ENCODE measurements around the gene PPP6R2.
A peak's percentile ranks its signal among the peaks of the same experiment; 100 is the strongest.

PPP6R2 gene

GRCh38 chr22:50476868-50477267, 133.7 kb downstream of the PPP6R2 start:
- POLR2A ChIA-PET, result no interaction called here
- Histone ChIP-seq H3K36me3 (ENCODE audit: control insufficient read depth in 4 of 4, insufficient read depth in 4 of 4, low read length in 3 of 4) (no peaks in the 10 kb centered on the region), H3K27ac (ENCODE audit: insufficient read depth in 1 of 2, low read depth in 1 of 2, low read length in 2 of 2, poor library complexity in 1 of 2, severe bottlenecking in 2 of 2) (no peak overlapping the region), H3K9me3 (ENCODE audit: control extremely low read depth in 1 of 5, control insufficient read depth in 4 of 5, insufficient read depth in 2 of 5, low read depth in 1 of 5, low read length in 4 of 5) (no peaks in the 10 kb centered on the region), H3K4me1 (ENCODE audit: control extremely low read depth in 1 of 4, control insufficient read depth in 4 of 4, insufficient read depth in 4 of 4, low read length in 3 of 4) (peaks cover 4 to 39% (median 38%) of the 10 kb centered on the region in 4 experiments), H3K27me3 (replicated peaks in 2 of 5; ENCODE audit: control insufficient read depth in 4 of 5, insufficient read depth in 5 of 5, low read length in 4 of 5) (peaks cover 0 to 34% (median 10%) of the 10 kb centered on the region in 5 experiments), H3K4me3 (ENCODE audit: control insufficient read depth in 1 of 7, extremely low read depth in 1 of 7, insufficient read depth in 4 of 7, low read depth in 2 of 7, low read length in 6 of 7) (no peak overlapping the region)
- no peak for DNase-seq
- CTCF ChIA-PET, result no interaction called here
- 97% methylated on average over 5 of the region's 7 CpGs for WGBS (ENCODE audit: insufficient coverage)

DNA sequence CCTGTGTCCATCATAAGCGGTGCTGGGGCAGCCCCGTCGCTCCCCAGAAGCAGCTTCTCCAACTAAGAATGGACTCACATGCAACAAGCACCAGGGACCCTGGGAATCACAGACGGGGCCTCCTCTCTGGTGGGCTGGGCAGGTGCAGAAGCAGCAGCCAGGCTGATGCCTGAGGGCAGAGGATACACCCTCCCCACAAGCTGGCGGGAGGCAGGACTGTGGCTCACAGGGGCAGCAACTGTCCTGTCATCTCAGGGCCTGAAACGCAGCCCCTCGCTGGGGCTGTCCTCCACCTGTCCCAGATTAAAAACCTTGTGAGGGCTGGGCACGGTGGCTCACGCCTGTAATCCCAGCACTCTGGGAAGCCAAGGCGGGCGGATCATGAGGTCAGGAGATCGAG, 134.8 kb downstream of the PPP6R2 start:
- Histone ChIP-seq H3K27ac (ENCODE audit: insufficient read depth in 1 of 2, low read depth in 1 of 2, low read length in 2 of 2, poor library complexity in 1 of 2, severe bottlenecking in 2 of 2) (no peak overlapping the region), H3K4me1 (ENCODE audit: control extremely low read depth in 1 of 4, control insufficient read depth in 4 of 4, insufficient read depth in 4 of 4, low read length in 3 of 4) (peaks cover 0 to 36% (median 32%) of the 10 kb centered on the region in 4 experiments), H3K4me3 (ENCODE audit: control insufficient read depth in 1 of 7, extremely low read depth in 1 of 7, insufficient read depth in 4 of 7, low read depth in 2 of 7, low read length in 6 of 7) (no peak overlapping the region), H3K27me3 (replicated peaks in 2 of 5; ENCODE audit: control insufficient read depth in 4 of 5, insufficient read depth in 5 of 5, low read length in 4 of 5) (peaks cover 0 to 45% (median 18%) of the 10 kb centered on the region in 5 experiments), H3K9me3 (ENCODE audit: control extremely low read depth in 1 of 5, control insufficient read depth in 4 of 5, insufficient read depth in 2 of 5, low read depth in 1 of 5, low read length in 4 of 5) (no peaks in the 10 kb centered on the region), H3K36me3 (ENCODE audit: control insufficient read depth in 4 of 4, insufficient read depth in 4 of 4, low read length in 3 of 4) (no peaks in the 10 kb centered on the region)
- no peak for DNase-seq
- ChIA-PET CTCF (interaction anchor here (1.0 kb wide), 1 partner anchor 22 kb away, joined by 3 read pairs; no protein-coding TSS in a partner anchor), POLR2A (no interaction called here)
- 96% methylated on average over 10 of the region's 12 CpGs for WGBS (ENCODE audit: insufficient coverage)

- POLR2A ChIA-PET, result interaction anchor here (1.2 to 1.3 kb wide), 2 partner anchors 8 to 11 kb away, joined by 3 read pairs; no protein-coding TSS in a partner anchor
- no peaks in the 10 kb centered on the region for H3K36me3 ChIP-seq (ENCODE audit: control insufficient read depth in 4 of 4, insufficient read depth in 4 of 4, low read length in 3 of 4)
- no peaks in the 10 kb centered on the region for H3K9me3 ChIP-seq (ENCODE audit: control extremely low read depth in 1 of 5, control insufficient read depth in 4 of 5, insufficient read depth in 2 of 5, low read depth in 1 of 5, low read length in 4 of 5)
- WGBS (ENCODE audit: insufficient coverage), result 60% methylated on average over 6 of the region's 11 CpGs
- H3K27ac ChIP-seq (ENCODE audit: insufficient read depth in 1 of 2, low read depth in 1 of 2, low read length in 2 of 2, poor library complexity in 1 of 2, severe bottlenecking in 2 of 2), result no peak overlapping the region
- H3K4me1 ChIP-seq (ENCODE audit: control extremely low read depth in 1 of 4, control insufficient read depth in 4 of 4, insufficient read depth in 4 of 4, low read length in 3 of 4), result peaks cover 0 to 24% (median 19%) of the 10 kb centered on the region in 4 experiments
- CTCF ChIA-PET, result interaction anchor here (1.0 to 1.4 kb wide), 3 partner anchors 17 to 141 kb away, joined by 3 to 5 read pairs (median 3); no protein-coding TSS in a partner anchor
- no peak overlapping the region for H3K4me3 ChIP-seq (ENCODE audit: control insufficient read depth in 1 of 7, extremely low read depth in 1 of 7, insufficient read depth in 4 of 7, low read depth in 2 of 7, low read length in 6 of 7)
- H3K27me3 ChIP-seq (replicated peaks in 2 of 5; ENCODE audit: control insufficient read depth in 4 of 5, insufficient read depth in 5 of 5, low read length in 4 of 5), result peaks cover 0 to 53% (median 22%) of the 10 kb centered on the region in 5 experiments
- DNase-seq, result peak in 2 of 3 donors; percentile 31 to 34
Observed at GRCh38 chr22:50479721-50480120, 136.6 kb downstream of the PPP6R2 start.

DNA sequence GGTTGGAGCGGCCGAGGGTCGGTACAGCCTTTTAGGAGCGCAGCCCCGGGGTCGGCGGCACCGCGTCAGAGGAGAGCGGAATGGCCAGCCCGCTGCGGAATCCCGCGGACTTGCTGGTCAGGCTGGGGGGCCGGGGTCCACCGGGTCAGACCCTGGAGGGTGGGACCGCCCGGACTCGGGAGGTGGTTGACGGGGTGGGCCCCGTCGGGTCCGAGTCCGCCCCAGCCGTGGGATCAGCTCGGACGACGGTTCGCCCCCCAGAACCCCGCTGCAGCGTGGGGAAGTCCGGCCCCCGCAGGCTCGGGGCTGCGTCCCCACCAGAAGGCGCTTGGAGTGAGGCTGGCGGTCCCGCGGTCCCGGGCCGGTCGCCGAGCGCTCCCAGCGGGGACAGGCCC, 137.9 kb downstream of the PPP6R2 start:
- POLR2A ChIA-PET, result interaction anchor here (0.7 kb wide), 1 partner anchor 12 kb away, joined by 4 read pairs; no protein-coding TSS in a partner anchor
- H3K36me3 ChIP-seq (ENCODE audit: control insufficient read depth in 4 of 4, insufficient read depth in 4 of 4, low read length in 3 of 4), result no peaks in the 10 kb centered on the region
- CTCF ChIA-PET, result interaction anchor here (1.4 kb wide), 1 partner anchor 18 kb away, joined by 5 read pairs; no protein-coding TSS in a partner anchor
- H3K9me3 ChIP-seq (ENCODE audit: control extremely low read depth in 1 of 5, control insufficient read depth in 4 of 5, insufficient read depth in 2 of 5, low read depth in 1 of 5, low read length in 4 of 5), result no peaks in the 10 kb centered on the region
- DNase-seq, result no peak
- peaks cover 0 to 23% (median 18%) of the 10 kb centered on the region in 4 experiments for H3K4me1 ChIP-seq (ENCODE audit: control extremely low read depth in 1 of 4, control insufficient read depth in 4 of 4, insufficient read depth in 4 of 4, low read length in 3 of 4)
- WGBS (ENCODE audit: insufficient coverage), result 5% methylated on average over 35 of the region's 45 CpGs
- H3K4me3 ChIP-seq (ENCODE audit: control insufficient read depth in 1 of 7, extremely low read depth in 1 of 7, insufficient read depth in 4 of 7, low read depth in 2 of 7, low read length in 6 of 7), result peak overlapping the region in 6 of 7 experiments; percentile 6 to 65 (median 54)
- peaks cover 0 to 53% (median 22%) of the 10 kb centered on the region in 5 experiments for H3K27me3 ChIP-seq (replicated peaks in 2 of 5; ENCODE audit: control insufficient read depth in 4 of 5, insufficient read depth in 5 of 5, low read length in 4 of 5)
- H3K27ac ChIP-seq (ENCODE audit: insufficient read depth in 1 of 2, low read depth in 1 of 2, low read length in 2 of 2, poor library complexity in 1 of 2, severe bottlenecking in 2 of 2), result no peak overlapping the region

DNA sequence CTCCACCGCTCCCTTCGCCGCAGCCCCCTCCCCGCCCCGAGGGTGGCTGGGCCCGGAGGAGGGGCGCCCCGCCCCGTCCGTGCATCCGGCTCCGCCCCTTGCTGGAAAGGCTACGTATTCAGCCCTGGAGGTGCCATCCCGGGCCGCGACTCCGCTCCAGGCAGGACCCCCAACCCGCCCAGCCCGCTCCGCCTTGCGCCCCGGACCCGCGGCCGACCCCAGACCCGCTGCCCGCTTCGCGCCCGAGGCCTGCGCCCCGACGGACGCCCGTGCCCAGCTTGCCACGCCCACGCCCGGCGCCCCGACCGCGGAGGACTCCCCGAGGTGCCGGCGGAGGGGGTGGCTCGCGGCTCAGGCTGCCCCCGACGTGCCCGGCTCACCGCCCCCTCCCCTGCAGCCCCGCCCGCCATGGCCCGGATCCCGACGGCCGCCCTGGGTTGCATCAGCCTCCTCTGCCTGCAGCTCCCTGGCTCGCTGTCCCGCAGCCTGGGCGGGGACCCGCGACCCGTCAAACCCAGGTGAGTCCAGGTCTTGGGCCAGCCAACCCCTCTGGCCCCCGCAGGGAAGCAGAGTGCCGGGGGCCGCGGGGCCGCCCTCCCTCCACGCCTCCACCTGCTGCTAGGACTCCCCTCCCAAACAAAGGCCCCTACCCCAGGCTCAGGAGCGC, 138.4 kb downstream of the PPP6R2 start, which contains the start of gene ADM2:
Gene ADM2 (plus strand): TSS at position 104 of the 667 bp plus-strand sequence. CDS start 305 bp downstream, at position 409.
- peak in 2 of 3 donors; percentile 50 to 54 for DNase-seq
- ChIA-PET CTCF (interaction anchor here (1.4 kb wide), 1 partner anchor 19 kb away, joined by 5 read pairs; no protein-coding TSS in a partner anchor), POLR2A (interaction anchor here (0.7 kb wide), 1 partner anchor 13 kb away, joined by 4 read pairs; no protein-coding TSS in a partner anchor)
- Histone ChIP-seq H3K27me3 (replicated peaks in 2 of 5; ENCODE audit: control insufficient read depth in 4 of 5, insufficient read depth in 5 of 5, low read length in 4 of 5) (peaks cover 0 to 53% (median 22%) of the 10 kb centered on the region in 5 experiments), H3K4me1 (ENCODE audit: control extremely low read depth in 1 of 4, control insufficient read depth in 4 of 4, insufficient read depth in 4 of 4, low read length in 3 of 4) (peaks cover 0 to 23% (median 18%) of the 10 kb centered on the region in 4 experiments), H3K36me3 (ENCODE audit: control insufficient read depth in 4 of 4, insufficient read depth in 4 of 4, low read length in 3 of 4) (no peaks in the 10 kb centered on the region), H3K27ac (ENCODE audit: insufficient read depth in 1 of 2, low read depth in 1 of 2, low read length in 2 of 2, poor library complexity in 1 of 2, severe bottlenecking in 2 of 2) (no peak within 1 kb of the TSS), H3K4me3 (ENCODE audit: control insufficient read depth in 1 of 7, extremely low read depth in 1 of 7, insufficient read depth in 4 of 7, low read depth in 2 of 7, low read length in 6 of 7) (peak within 1 kb of the TSS in 6 of 7 experiments; percentile 6 to 65 (median 54)), H3K9me3 (ENCODE audit: control extremely low read depth in 1 of 5, control insufficient read depth in 4 of 5, insufficient read depth in 2 of 5, low read depth in 1 of 5, low read length in 4 of 5) (no peaks in the 10 kb centered on the region)
- WGBS (ENCODE audit: insufficient coverage), result 4% methylated on average over 50 of the region's 70 CpGs

DNA sequence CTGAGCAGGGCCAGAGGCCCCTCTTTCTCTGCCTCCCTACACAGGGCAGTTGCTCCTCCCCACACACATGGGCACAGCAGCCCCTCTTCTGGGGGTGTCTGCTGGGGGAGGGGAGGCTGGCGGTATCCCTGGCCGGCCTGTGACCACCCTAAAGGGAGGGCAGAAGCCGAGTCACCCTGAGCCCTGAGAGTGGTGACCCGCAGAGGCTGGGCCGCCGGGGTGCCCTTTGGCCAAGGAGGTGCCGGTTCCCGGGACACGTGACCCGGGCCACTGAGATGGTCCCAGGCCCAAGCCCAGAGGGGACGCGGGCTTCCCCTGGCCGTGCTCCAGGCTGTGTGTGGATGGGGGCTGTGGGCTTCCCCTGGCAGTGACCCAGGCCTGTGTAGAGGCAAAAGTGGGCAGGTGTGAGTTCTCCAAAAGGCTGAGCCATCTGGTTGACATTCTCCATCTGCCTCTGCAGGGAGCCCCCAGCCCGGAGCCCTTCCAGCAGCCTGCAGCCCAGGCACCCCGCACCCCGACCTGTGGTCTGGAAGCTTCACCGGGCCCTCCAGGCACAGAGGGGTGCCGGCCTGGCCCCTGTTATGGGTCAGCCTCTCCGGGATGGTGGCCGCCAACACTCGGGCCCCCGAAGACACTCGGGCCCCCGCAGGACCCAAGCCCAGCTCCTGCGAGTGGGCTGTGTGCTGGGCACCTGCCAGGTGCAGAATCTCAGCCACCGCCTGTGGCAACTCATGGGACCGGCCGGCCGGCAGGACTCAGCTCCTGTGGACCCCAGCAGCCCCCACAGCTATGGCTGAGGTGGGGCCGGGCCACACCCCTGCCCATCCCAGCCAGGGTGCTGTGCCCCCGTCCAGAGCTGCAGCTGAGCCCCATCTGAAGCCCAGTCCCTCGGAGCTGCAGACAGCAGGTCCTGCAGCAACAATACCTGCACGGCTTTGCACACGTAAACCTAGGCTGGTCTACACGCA, 139.3 kb downstream of the PPP6R2 start:
- ChIA-PET CTCF (interaction anchor here (1.0 to 1.1 kb wide), 3 partner anchors 9 to 126 kb away, joined by 3 to 4 read pairs (median 3); no protein-coding TSS in a partner anchor), POLR2A (no interaction called here)
- peaks cover 0 to 23% (median 18%) of the 10 kb centered on the region in 4 experiments for H3K4me1 ChIP-seq (ENCODE audit: control extremely low read depth in 1 of 4, control insufficient read depth in 4 of 4, insufficient read depth in 4 of 4, low read length in 3 of 4)
- H3K4me3 ChIP-seq (ENCODE audit: control insufficient read depth in 1 of 7, extremely low read depth in 1 of 7, insufficient read depth in 4 of 7, low read depth in 2 of 7, low read length in 6 of 7), result peak overlapping the region in 2 of 7 experiments; percentile 56 to 65
- H3K27ac ChIP-seq (ENCODE audit: insufficient read depth in 1 of 2, low read depth in 1 of 2, low read length in 2 of 2, poor library complexity in 1 of 2, severe bottlenecking in 2 of 2), result no peak overlapping the region
- H3K27me3 ChIP-seq (replicated peaks in 2 of 5; ENCODE audit: control insufficient read depth in 4 of 5, insufficient read depth in 5 of 5, low read length in 4 of 5), result peaks cover 0 to 53% (median 22%) of the 10 kb centered on the region in 5 experiments
- peak in 2 of 3 donors; percentile 66 to 67 for DNase-seq
- no peaks in the 10 kb centered on the region for H3K36me3 ChIP-seq (ENCODE audit: control insufficient read depth in 4 of 4, insufficient read depth in 4 of 4, low read length in 3 of 4)
- H3K9me3 ChIP-seq (ENCODE audit: control extremely low read depth in 1 of 5, control insufficient read depth in 4 of 5, insufficient read depth in 2 of 5, low read depth in 1 of 5, low read length in 4 of 5), result no peaks in the 10 kb centered on the region
- 77% methylated on average over 34 of the region's 35 CpGs for WGBS (ENCODE audit: insufficient coverage)
